ENCODE results near the gene DHX8. TPM values are rescaled to one million over a fixed set of nuclear protein-coding genes. Genes with fewer than 3 reads are reported as not detected.
"Not testable (repeated sequence)": the region's sequence is repeated elsewhere in the genome, so short reads cannot be mapped to it uniquely, and the experiment has no call there.

Gene DHX8
- total and polyA plus RNA-seq, 5 donors from 2014 or later, result 19.8 to 129 (median 26.9) TPM

GRCh38 chr17:43453331-43453812 is 30.4 kb upstream of the DHX8 start:
- Histone ChIP-seq H3K4me3 (ENCODE audit: low read depth, low read length) (no peak overlapping the region), H3K27me3 (ENCODE audit: control insufficient read depth, insufficient read depth, low read length) (peaks cover 8% of the 10 kb centered on the region), H3K27ac (ENCODE audit: insufficient read depth, low read length, poor library complexity, severe bottlenecking) (no peak overlapping the region), H3K4me1 (ENCODE audit: control insufficient read depth, insufficient read depth, low read length, poor library complexity, severe bottlenecking) (no peaks in the 10 kb centered on the region), H3K9me3 (ENCODE audit: control insufficient read depth in 2 of 2, low read length in 2 of 2) (no peaks in the 10 kb centered on the region), H3K36me3 (ENCODE audit: control insufficient read depth, insufficient read depth, low read length) (no peaks in the 10 kb centered on the region)
- no peak for ATAC-seq (ENCODE audit: low read depth in 2 of 2)
- peaks cover 0 to 2% (median 0%) of the 10 kb centered on the region in 7 donors for H3K9me3 Mint-ChIP-seq
- peaks cover 29% of the 10 kb centered on the region for H3K27me3 Mint-ChIP-seq
- H3K4me3 Mint-ChIP-seq, result no peak overlapping the region
- no peaks in the 10 kb centered on the region for H3K36me3 Mint-ChIP-seq
- no peak for DNase-seq
- H3K27ac Mint-ChIP-seq, result no peak overlapping the region
- peaks cover 0 to 2% (median 0%) of the 10 kb centered on the region in 4 donors for H3K4me1 Mint-ChIP-seq

GRCh38 chr17:43454868-43455267 is 28.9 kb upstream of the DHX8 start:
- no peak overlapping the region for H3K27ac ChIP-seq (ENCODE audit: insufficient read depth, low read length, poor library complexity, severe bottlenecking)
- H3K4me1 ChIP-seq (ENCODE audit: control insufficient read depth, insufficient read depth, low read length, poor library complexity, severe bottlenecking), result no peaks in the 10 kb centered on the region
- no peaks in the 10 kb centered on the region for H3K36me3 ChIP-seq (ENCODE audit: control insufficient read depth, insufficient read depth, low read length)
- ATAC-seq (ENCODE audit: low read depth in 2 of 2) (no peak), DNase-seq (no peak)
- H3K9me3 ChIP-seq (ENCODE audit: control insufficient read depth in 2 of 2, low read length in 2 of 2), result no peaks in the 10 kb centered on the region
- Mint-ChIP-seq H3K4me1 (peaks cover 0 to 2% (median 0%) of the 10 kb centered on the region in 4 donors), H3K27me3 (peaks cover 29% of the 10 kb centered on the region), H3K36me3 (no peaks in the 10 kb centered on the region), H3K27ac (no peak overlapping the region), H3K9me3 (no peaks in the 10 kb centered on the region), H3K4me3 (no peak overlapping the region)
- H3K4me3 ChIP-seq (ENCODE audit: low read depth, low read length), result no peak overlapping the region
- peaks cover 8% of the 10 kb centered on the region for H3K27me3 ChIP-seq (ENCODE audit: control insufficient read depth, insufficient read depth, low read length)

- H3K36me3 ChIP-seq (ENCODE audit: control insufficient read depth, insufficient read depth, low read length), result no peaks in the 10 kb centered on the region
- H3K27ac Mint-ChIP-seq, result no peak overlapping the region
- H3K9me3 Mint-ChIP-seq, result peaks cover 0 to 4% (median 0%) of the 10 kb centered on the region in 7 donors
- no peak overlapping the region for H3K4me3 Mint-ChIP-seq
- DNase-seq (no peak), ATAC-seq (ENCODE audit: low read depth in 2 of 2) (no peak)
- H3K27ac ChIP-seq (ENCODE audit: insufficient read depth, low read length, poor library complexity, severe bottlenecking), result no peak overlapping the region
- H3K9me3 ChIP-seq (ENCODE audit: control insufficient read depth in 2 of 2, low read length in 2 of 2), result no peaks in the 10 kb centered on the region
- H3K27me3 ChIP-seq (ENCODE audit: control insufficient read depth, insufficient read depth, low read length), result peaks cover 8% of the 10 kb centered on the region
- no peaks in the 10 kb centered on the region for H3K4me1 ChIP-seq (ENCODE audit: control insufficient read depth, insufficient read depth, low read length, poor library complexity, severe bottlenecking)
- H3K27me3 Mint-ChIP-seq, result peaks cover 40% of the 10 kb centered on the region
- no peak overlapping the region for H3K4me3 ChIP-seq (ENCODE audit: low read depth, low read length)
- peaks cover 0 to 2% (median 0%) of the 10 kb centered on the region in 4 donors for H3K4me1 Mint-ChIP-seq
- no peaks in the 10 kb centered on the region for H3K36me3 Mint-ChIP-seq
Observed at GRCh38 chr17:43456029-43456428, 27.7 kb upstream of the DHX8 start.

- H3K4me1 Mint-ChIP-seq, result peaks cover 0 to 2% (median 0%) of the 10 kb centered on the region in 4 donors
- ATAC-seq (ENCODE audit: low read depth in 2 of 2) (peak in 1 of 2 donors; percentile 20), DNase-seq (no peak)
- peaks cover 0 to 4% (median 0%) of the 10 kb centered on the region in 7 donors for H3K9me3 Mint-ChIP-seq
- Histone ChIP-seq H3K27me3 (ENCODE audit: control insufficient read depth, insufficient read depth, low read length) (peaks cover 8% of the 10 kb centered on the region), H3K36me3 (ENCODE audit: control insufficient read depth, insufficient read depth, low read length) (no peaks in the 10 kb centered on the region), H3K4me1 (ENCODE audit: control insufficient read depth, insufficient read depth, low read length, poor library complexity, severe bottlenecking) (no peaks in the 10 kb centered on the region), H3K9me3 (ENCODE audit: control insufficient read depth in 2 of 2, low read length in 2 of 2) (no peaks in the 10 kb centered on the region), H3K4me3 (ENCODE audit: low read depth, low read length) (no peak overlapping the region), H3K27ac (ENCODE audit: insufficient read depth, low read length, poor library complexity, severe bottlenecking) (no peak overlapping the region)
- H3K36me3 Mint-ChIP-seq, result no peaks in the 10 kb centered on the region
- H3K27me3 Mint-ChIP-seq, result peaks cover 40% of the 10 kb centered on the region
- no peak overlapping the region for H3K4me3 Mint-ChIP-seq
- H3K27ac Mint-ChIP-seq, result peak overlapping the region in 1 of 3 donors; percentile 28
Observed at GRCh38 chr17:43456661-43457361, 27.0 kb upstream of the DHX8 start.

- Mint-ChIP-seq H3K9me3 (peaks cover 0 to 4% (median 0%) of the 10 kb centered on the region in 7 donors), H3K27ac (peak overlapping the region in 1 of 3 donors; percentile 28), H3K4me1 (peaks cover 0 to 2% (median 0%) of the 10 kb centered on the region in 4 donors), H3K36me3 (no peaks in the 10 kb centered on the region), H3K27me3 (peaks cover 40% of the 10 kb centered on the region), H3K4me3 (no peak overlapping the region)
- no peaks in the 10 kb centered on the region for H3K4me1 ChIP-seq (ENCODE audit: control insufficient read depth, insufficient read depth, low read length, poor library complexity, severe bottlenecking)
- no peak overlapping the region for H3K4me3 ChIP-seq (ENCODE audit: low read depth, low read length)
- no peaks in the 10 kb centered on the region for H3K36me3 ChIP-seq (ENCODE audit: control insufficient read depth, insufficient read depth, low read length)
- H3K27me3 ChIP-seq (ENCODE audit: control insufficient read depth, insufficient read depth, low read length), result peaks cover 8% of the 10 kb centered on the region
- no peak overlapping the region for H3K27ac ChIP-seq (ENCODE audit: insufficient read depth, low read length, poor library complexity, severe bottlenecking)
- DNase-seq (no peak), ATAC-seq (ENCODE audit: low read depth in 2 of 2) (no peak)
- no peaks in the 10 kb centered on the region for H3K9me3 ChIP-seq (ENCODE audit: control insufficient read depth in 2 of 2, low read length in 2 of 2)
Observed at GRCh38 chr17:43457362-43457692, 26.4 kb upstream of the DHX8 start.

- H3K36me3 Mint-ChIP-seq; H3K27ac Mint-ChIP-seq; H3K4me1 Mint-ChIP-seq; H3K4me3 ChIP-seq (ENCODE audit: low read depth, low read length); ATAC-seq (ENCODE audit: low read depth in 2 of 2); H3K9me3 ChIP-seq (ENCODE audit: control insufficient read depth in 2 of 2, low read length in 2 of 2); H3K27ac ChIP-seq (ENCODE audit: insufficient read depth, low read length, poor library complexity, severe bottlenecking); DNase-seq; H3K9me3 Mint-ChIP-seq; H3K27me3 ChIP-seq (ENCODE audit: control insufficient read depth, insufficient read depth, low read length); H3K4me3 Mint-ChIP-seq; H3K36me3 ChIP-seq (ENCODE audit: control insufficient read depth, insufficient read depth, low read length); H3K4me1 ChIP-seq (ENCODE audit: control insufficient read depth, insufficient read depth, low read length, poor library complexity, severe bottlenecking): not testable (repeated sequence)
- H3K27me3 Mint-ChIP-seq, result peaks cover 40% of the 10 kb centered on the region
Observed at GRCh38 chr17:43459878-43460277, 23.9 kb upstream of the DHX8 start.

GRCh38 chr17:43461185-43461584 is 22.6 kb upstream of the DHX8 start:
- Histone ChIP-seq H3K4me3 (ENCODE audit: low read depth, low read length) (no peak overlapping the region), H3K4me1 (ENCODE audit: control insufficient read depth, insufficient read depth, low read length, poor library complexity, severe bottlenecking) (no peaks in the 10 kb centered on the region), H3K9me3 (ENCODE audit: control insufficient read depth in 2 of 2, low read length in 2 of 2) (no peaks in the 10 kb centered on the region), H3K27ac (ENCODE audit: insufficient read depth, low read length, poor library complexity, severe bottlenecking) (no peak overlapping the region), H3K36me3 (ENCODE audit: control insufficient read depth, insufficient read depth, low read length) (no peaks in the 10 kb centered on the region), H3K27me3 (ENCODE audit: control insufficient read depth, insufficient read depth, low read length) (peaks cover 6% of the 10 kb centered on the region)
- no peak overlapping the region for H3K4me3 Mint-ChIP-seq
- H3K36me3 Mint-ChIP-seq, result no peaks in the 10 kb centered on the region
- DNase-seq (no peak), ATAC-seq (ENCODE audit: low read depth in 2 of 2) (no peak)
- H3K27me3 Mint-ChIP-seq, result peaks cover 37% of the 10 kb centered on the region
- no peak overlapping the region for H3K27ac Mint-ChIP-seq
- peaks cover 0 to 4% (median 0%) of the 10 kb centered on the region in 7 donors for H3K9me3 Mint-ChIP-seq
- H3K4me1 Mint-ChIP-seq, result peaks cover 0 to 2% (median 0%) of the 10 kb centered on the region in 4 donors

GRCh38 chr17:43462569-43462968 is 21.2 kb upstream of the DHX8 start:
- not testable (repeated sequence) for H3K4me3 ChIP-seq (ENCODE audit: low read depth, low read length); H3K9me3 ChIP-seq (ENCODE audit: control insufficient read depth in 2 of 2, low read length in 2 of 2); H3K36me3 ChIP-seq (ENCODE audit: control insufficient read depth, insufficient read depth, low read length); H3K4me1 ChIP-seq (ENCODE audit: control insufficient read depth, insufficient read depth, low read length, poor library complexity, severe bottlenecking); H3K4me1 Mint-ChIP-seq; DNase-seq; H3K36me3 Mint-ChIP-seq; H3K27ac Mint-ChIP-seq; H3K27ac ChIP-seq (ENCODE audit: insufficient read depth, low read length, poor library complexity, severe bottlenecking); H3K27me3 ChIP-seq (ENCODE audit: control insufficient read depth, insufficient read depth, low read length); ATAC-seq (ENCODE audit: low read depth in 2 of 2); H3K9me3 Mint-ChIP-seq; H3K4me3 Mint-ChIP-seq
- peaks cover 32% of the 10 kb centered on the region for H3K27me3 Mint-ChIP-seq
